ENCODE measurements around the gene KRTAP4-5.

- no peak for TF ChIP-seq CTCF (IDR thresholded peaks at IDR 0.05)
- TF ChIP-seq POLR2A (IDR thresholded peaks at IDR 0.05) = no peak
- no peak for TF ChIP-seq EP300 (IDR thresholded peaks at IDR 0.05)
These were observed 18.5 kb upstream of the KRTAP4-5 start, which contains the start of gene KRTAP4-3 for GRCh38 chr17:41168121-41168520.
